Ishikawa (cell line): ENCODE results near the gene WBP1L.

Experiments used
- CEBPB ChIP-seq: IDR thresholded peaks from 2 replicates; pipeline ENCODE4 v1.6.1; 2012
- EGR1 ChIP-seq: IDR thresholded peaks from 2 replicates; pipeline ENCODE4 v1.6.1; 2012
- MAX ChIP-seq: IDR thresholded peaks from 2 replicates; pipeline ENCODE4 v1.6.1; 2012
- RAD21 ChIP-seq: IDR thresholded peaks from 2 replicates; pipeline ENCODE4 v1.6.1; 2012; ENCODE audit warnings: low read depth
- REST ChIP-seq: IDR thresholded peaks from 2 replicates; pipeline ENCODE4 v1.6.1; 2012; ENCODE audit warnings: low read depth, mild to moderate bottlenecking
- TAF1 ChIP-seq: IDR thresholded peaks from 2 replicates; pipeline ENCODE4 v1.6.1; 2012; ENCODE audit warnings: low read depth, mild to moderate bottlenecking
- TEAD4 ChIP-seq: IDR thresholded peaks from 2 replicates; pipeline ENCODE4 v1.6.1; 2012
- YY1 ChIP-seq: IDR thresholded peaks from 2 replicates; pipeline ENCODE4 v1.6.1; 2012; ENCODE audit warnings: low read depth

GRCh38 chr10:102856758-102857424 is 113.1 kb downstream of the WBP1L start:
- TF ChIP-seq TAF1 (no peak), EGR1 (no peak), REST (no peak), TEAD4 (no peak), YY1 (no peak), RAD21 (no peak), MAX (no peak), CEBPB (no peak)
